ENCODE results near the gene PSMA1. TPM values are rescaled to one million over a fixed set of nuclear protein-coding genes. Genes with fewer than 3 reads are reported as not detected.
"Not testable (repeated sequence)": the region's sequence is repeated elsewhere in the genome, so short reads cannot be mapped to it uniquely, and the experiment has no call there.

PSMA1 gene
- 216 and 240 TPM in 2 replicates for total RNA-seq

DNA sequence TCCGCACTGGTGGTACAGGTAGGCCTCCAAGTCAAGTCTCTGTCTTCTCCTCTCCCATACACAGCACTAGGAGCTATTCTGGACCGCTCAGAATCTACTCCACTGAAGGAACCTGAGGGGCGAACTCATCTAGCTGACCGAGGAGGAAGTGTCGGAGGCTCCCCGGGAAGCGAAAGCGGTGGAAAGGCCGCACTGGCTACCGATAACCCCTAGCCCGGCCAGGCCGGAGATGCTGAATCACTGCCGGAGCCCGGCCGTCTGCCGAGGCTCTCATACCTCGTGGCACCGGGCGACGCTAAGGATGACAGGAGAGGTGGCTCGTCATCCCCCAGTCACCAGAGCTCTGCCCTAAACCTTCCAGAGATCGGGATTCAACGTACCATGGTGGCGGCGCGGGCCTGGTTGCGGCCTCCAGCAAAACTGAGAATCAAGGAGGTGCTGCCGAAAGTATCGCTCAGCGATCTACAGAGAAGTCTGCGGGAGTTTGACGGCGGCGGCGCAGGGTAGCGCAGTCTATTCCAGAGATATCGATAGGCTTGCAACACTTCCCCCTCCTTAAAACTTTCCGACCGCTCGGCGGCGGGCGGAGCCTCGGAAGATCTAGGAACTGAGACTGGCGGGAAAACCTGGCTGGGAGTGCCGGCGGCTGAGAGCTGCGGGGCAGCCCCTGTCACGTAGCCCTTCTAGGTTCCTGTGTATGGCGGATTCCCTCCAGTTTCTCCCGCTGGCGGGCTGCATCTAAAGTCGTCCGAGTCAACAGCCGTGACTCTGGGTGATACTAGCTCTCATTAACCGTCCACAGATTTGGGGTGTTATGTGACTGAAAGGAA lies at the start of gene PSMA1:
Gene PSMA1, minus strand, starts transcription at position 470 of the 830 bp plus-strand sequence. Its CDS starts 87 bp downstream, at position 383.
- peak; percentile 91 for DNase-seq (ENCODE audit: low read depth, low spot score)

DNA sequence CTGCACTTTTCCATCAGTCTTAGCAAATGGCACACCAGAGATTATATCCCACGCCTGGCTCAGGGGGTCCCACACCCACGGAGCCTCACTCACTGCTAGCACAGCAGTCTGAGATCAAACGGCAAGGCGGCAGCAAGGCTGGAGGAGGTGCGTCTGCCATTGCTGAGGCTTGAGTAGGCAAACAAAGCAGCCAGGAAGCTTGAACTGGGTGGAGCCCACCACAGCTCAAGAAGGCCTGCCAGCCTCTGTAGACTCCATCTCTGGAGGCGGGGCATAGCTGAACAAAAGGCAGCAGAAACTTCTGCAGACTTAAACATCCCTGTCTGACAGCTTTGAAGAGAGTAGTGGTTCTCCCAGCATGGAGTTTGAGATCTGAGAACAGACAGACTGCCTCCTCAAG lies 49.3 kb upstream of the PSMA1 start:
- not testable (repeated sequence) for DNase-seq (ENCODE audit: low read depth, low spot score)

GRCh38 chr11:14567064-14567651 lies 47.0 kb upstream of the PSMA1 start:
- DNase-seq (ENCODE audit: low read depth, low spot score), result no peak

GRCh38 chr11:14566331-14567063 lies 46.3 kb upstream of the PSMA1 start:
- no peak for DNase-seq (ENCODE audit: low read depth, low spot score)

DNA sequence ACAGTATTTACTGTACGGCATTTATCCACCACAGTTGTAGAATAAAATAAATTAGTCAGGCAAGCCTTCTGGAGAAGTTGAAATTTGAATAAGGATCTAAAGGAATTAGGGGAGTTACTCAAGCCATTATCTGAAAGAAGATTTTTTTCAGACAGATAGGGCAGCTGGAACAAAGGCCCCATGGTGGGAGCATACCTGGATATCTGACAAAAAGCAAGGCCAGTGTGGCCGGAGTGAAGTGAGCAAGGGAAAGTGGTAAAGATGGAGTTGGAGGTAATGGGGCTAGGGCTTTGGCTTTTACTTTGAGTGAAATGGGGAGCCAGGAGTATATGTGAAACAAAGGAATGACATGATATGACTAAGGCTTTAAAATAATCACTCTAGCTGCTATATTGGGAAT lies 45.7 kb upstream of the PSMA1 start:
- DNase-seq (ENCODE audit: low read depth, low spot score), result no peak

- DNase-seq (ENCODE audit: low read depth, low spot score), result no peak
Measured at GRCh38 chr11:14555818-14556217, 35.6 kb upstream of the PSMA1 start.

DNA sequence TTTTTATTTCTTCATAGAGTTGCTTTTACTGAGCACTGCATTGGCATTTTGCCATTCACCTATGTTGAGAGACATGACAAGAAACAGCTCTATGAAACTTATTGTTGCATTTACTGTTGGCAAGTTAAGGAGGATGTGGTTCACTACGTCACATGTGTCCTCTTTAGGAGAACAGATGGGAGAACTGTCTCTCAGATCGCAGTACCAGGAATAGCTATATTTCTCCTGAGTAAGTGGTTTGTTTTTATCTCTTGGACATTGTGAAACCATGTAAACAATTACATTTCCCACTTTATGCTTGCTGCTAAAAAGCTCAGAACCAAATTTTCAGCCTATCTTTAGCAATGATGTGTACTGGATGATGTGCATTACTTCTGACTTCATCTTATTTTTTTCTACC lies 34.8 kb upstream of the PSMA1 start:
- DNase-seq (ENCODE audit: low read depth, low spot score), result no peak

DNA sequence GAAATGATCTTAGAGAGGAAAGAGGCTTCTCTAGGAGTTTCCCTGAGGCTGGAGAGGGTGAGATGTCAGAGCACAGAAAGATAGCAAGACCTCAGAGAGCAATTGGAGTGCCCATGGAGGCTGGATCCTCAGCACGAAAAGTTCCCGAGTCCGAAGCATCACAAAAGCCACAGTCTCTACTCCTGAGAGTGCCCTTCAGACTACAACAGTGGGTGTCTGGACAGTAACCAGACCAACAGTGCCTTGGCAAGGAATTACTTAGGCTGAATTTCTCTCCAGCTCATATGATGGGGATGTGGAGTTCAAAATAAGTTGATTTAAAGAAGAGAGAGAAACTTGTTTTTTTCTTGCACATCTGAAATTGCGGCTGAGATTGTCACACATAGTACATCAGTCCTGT lies 31.9 kb upstream of the PSMA1 start:
- no peak for DNase-seq (ENCODE audit: low read depth, low spot score)

DNA sequence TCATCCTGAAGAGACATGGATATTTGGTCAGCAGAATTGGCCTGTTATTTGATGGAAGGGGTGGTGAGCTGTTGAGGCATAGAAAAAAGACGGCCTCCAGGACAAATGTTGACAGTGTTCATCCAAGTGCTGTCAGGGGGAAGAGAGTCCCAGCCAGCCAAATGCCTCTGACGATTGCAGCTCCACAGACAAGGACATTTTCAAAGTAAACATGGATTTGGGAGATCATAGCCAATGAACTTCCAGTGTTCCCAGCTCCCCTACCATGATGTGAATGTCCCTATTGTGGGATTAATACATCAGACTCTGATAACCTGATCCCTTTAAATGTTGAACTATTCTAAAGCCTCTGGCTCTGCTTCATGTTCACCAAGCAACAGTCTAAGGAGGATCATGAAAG lies 31.2 kb upstream of the PSMA1 start:
- DNase-seq (ENCODE audit: low read depth, low spot score), result no peak

DNA sequence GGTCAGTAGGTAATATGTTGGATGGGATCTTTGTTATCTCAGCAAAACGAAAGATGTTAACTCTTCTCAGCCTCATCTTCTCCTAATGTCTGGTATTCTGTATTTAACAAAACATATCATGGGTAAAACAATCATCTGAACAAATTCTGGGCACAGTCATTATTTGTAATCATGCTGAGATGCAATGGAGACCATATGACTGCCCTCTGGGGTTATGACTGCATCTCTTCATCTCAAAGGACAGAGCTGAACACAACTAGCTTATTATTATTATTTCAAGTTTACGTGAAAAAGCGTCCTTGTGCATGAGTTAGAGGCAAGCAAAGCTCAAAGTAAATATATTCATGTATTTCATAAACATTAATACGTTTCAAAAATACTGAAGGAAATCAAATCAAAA lies 29.7 kb upstream of the PSMA1 start:
- no peak for DNase-seq (ENCODE audit: low read depth, low spot score)

DNA sequence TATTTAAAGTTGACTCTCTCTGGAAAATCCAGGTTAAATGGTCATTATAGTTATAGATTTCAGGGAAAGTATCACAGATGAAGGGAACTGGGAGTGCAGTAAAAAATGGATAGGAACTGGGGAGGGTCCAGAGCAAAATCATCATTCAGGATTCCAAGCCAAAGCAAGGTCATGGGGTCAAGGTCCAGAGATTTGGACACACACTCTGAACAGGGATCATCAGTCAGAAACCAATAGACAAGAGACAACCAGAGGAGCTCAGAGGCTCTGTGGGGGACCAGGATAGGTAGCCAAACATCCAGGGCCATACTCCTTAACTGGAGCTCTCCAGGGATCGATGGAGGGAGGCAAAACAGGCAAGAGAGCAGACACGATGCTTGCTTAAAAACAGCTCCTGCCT lies 27.3 kb upstream of the PSMA1 start:
- no peak for DNase-seq (ENCODE audit: low read depth, low spot score)

GRCh38 chr11:14546672-14547071 lies 26.5 kb upstream of the PSMA1 start:
- DNase-seq (ENCODE audit: low read depth, low spot score), result no peak

- DNase-seq (ENCODE audit: low read depth, low spot score), result no peak
Measured at GRCh38 chr11:14544611-14545010, 24.4 kb upstream of the PSMA1 start.

DNA sequence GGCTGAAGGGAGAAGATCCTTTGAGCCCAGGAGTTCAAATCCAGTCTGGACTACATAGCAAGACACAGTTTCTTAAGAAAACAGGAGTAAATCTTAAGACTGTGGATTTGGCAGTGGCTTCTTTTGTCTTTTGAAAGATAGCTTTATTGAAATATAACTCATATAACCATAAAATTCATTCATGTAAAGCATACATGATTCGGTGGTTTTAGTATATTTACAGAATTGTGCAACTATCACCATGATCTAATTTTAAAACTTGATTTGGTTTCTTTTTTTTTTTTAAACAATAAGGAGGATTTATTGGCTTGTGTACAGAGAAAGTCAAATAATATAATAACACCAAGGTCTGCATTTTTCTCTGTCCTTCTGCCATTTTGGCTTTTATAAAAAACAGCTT lies 23.1 kb upstream of the PSMA1 start:
- DNase-seq (ENCODE audit: low read depth, low spot score), result no peak

- no peak for DNase-seq (ENCODE audit: low read depth, low spot score)
Measured at GRCh38 chr11:14542324-14542723, 22.1 kb upstream of the PSMA1 start.

DNA sequence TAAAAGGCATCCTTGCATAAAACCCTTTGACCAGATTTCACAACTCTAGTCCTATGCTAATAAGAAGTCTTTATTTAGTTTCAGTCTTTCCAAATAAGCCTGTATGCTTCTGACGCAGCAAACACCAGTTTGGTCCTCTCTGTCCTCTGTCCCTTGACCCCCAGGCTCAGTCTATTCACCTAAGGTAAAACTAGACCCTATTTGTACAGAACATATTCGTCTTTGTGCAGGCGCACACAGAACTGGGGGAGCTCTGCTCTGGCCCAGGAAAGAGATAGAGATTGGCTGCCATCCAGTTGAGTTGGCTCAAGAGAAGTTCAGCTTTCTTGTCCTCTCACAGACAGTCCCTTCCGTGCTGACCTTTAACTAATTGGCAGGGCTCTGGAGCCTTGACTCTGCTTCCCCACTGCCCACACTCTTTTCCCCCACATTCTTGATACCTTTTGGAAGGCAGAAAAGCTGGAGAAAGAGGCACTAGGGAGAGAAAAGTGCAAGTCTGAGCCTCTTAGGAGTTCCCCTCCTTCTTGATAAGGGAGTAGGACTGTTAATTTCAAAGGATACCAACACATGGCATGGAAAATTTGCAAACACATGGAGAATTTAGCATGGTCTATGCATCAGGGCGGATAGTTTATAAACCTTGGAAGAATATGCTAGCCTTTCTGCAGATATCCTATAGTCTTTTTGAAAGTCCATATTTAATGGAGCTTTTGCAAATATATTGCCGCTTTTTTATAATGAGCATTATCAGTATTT lies 21.2 kb upstream of the PSMA1 start:
- DNase-seq (ENCODE audit: low read depth, low spot score), result no peak

GRCh38 chr11:14539982-14540421 lies 19.8 kb upstream of the PSMA1 start:
- no peak for DNase-seq (ENCODE audit: low read depth, low spot score)

DNA sequence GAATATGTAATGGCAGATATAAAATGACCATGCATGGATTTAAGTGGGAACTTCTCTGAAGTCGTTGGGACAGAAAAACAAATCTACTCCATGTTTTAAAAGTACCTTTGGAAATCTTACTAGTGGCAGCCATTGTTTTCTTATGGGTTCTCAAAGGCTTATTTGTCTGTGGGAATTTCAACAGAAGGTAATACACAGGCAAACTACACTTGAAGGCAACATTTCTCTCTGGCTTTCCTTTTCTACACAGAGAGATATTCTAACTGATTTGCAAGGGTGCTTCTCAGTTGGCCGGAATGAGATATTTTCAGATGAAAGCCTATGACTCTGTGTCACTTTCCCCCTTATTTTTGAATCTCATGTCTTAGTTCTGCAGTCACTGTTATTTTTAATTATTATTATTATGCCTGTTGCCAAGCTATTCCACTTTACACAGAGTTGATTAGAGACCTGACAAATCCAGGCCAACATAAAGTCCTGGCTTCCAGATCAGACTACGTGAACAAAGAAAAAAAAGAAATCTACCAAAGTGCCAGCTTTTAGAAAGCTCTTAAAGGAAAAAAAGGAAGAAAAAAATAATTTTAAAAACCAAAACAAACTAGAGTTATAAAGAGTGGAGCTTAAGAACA lies 18.9 kb upstream of the PSMA1 start:
- DNase-seq (ENCODE audit: low read depth, low spot score), result no peak

GRCh38 chr11:14538271-14538925 lies 18.2 kb upstream of the PSMA1 start:
- no peak for DNase-seq (ENCODE audit: low read depth, low spot score)

DNA sequence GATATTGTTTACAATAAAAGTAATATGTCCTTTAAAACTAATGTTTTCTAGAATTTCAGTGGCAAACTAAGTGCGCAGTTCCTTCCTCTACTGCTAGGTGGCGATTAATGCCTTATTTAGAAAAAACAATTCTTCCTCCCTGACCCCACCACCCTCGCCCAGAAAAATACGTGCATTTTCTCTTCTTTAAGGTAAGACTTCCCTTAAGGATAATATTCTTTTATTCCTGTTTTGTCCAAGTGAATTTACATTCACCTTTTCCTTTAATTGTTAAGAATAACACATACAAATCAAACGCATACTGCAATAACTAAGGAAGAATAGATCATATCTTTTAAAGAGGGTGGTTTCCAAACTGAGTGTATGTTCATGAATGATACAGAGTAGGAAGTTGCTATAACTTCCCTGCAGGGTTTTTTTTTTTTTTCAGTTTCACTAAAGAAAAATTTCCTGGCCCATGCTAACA lies 17.0 kb upstream of the PSMA1 start:
- DNase-seq (ENCODE audit: low read depth, low spot score), result no peak
